ENCODE measurements around the gene RFC5.

DNA sequence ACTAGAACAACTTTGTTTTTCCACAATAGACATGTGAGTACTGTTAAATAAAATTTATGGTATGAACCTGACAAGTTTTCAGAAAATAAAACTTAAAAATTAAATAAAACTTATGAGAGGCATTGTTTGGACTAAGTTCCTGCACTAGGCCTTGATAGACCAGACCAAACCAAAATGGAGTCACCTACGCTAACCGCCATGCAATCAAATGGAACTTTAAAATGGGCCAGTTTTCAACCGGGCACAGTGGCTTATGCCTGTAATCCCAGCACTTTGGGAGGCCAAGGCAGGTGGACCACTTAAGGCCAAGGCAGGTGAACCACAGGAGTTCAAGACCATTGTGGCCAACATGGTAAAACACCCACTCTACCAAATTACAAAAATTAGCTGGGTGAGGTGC, 5.1 kb upstream of the RFC5 start:
- TF ChIP-seq, protein P1, sequence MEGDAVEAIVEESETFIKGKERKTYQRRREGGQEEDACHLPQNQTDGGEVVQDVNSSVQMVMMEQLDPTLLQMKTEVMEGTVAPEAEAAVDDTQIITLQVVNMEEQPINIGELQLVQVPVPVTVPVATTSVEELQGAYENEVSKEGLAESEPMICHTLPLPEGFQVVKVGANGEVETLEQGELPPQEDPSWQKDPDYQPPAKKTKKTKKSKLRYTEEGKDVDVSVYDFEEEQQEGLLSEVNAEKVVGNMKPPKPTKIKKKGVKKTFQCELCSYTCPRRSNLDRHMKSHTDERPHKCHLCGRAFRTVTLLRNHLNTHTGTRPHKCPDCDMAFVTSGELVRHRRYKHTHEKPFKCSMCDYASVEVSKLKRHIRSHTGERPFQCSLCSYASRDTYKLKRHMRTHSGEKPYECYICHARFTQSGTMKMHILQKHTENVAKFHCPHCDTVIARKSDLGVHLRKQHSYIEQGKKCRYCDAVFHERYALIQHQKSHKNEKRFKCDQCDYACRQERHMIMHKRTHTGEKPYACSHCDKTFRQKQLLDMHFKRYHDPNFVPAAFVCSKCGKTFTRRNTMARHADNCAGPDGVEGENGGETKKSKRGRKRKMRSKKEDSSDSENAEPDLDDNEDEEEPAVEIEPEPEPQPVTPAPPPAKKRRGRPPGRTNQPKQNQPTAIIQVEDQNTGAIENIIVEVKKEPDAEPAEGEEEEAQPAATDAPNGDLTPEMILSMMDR (conservative IDR thresholded peaks at IDR 0.05; ENCODE audit: low read depth, low read length), result no peak
- TF ChIP-seq EZH2phosphoT487 (IDR thresholded peaks at IDR 0.05; ENCODE audit: borderline replicate concordance, low read length), result no peak
- TF ChIP-seq EZH2 (IDR thresholded peaks at IDR 0.05; ENCODE audit: low read length, unreplicated experiment), result no peak

Measured in PC-3 (cell line).